GM12864 (cell line): ENCODE results near the gene CARNS1.
A peak's percentile ranks its signal among the peaks of the same experiment; 100 is the strongest.
"Not testable (repeated sequence)": the region's sequence is repeated elsewhere in the genome, so short reads cannot be mapped to it uniquely, and the experiment has no call there.

Experiments
- DNase-seq: peaks from one replicate; pipeline ENCODE4 v3.0.0-alpha.2; 2011; ENCODE audit warnings: low read depth
- H3K4me3 ChIP-seq: 2 replicates; pipeline ENCODE4 v1.5.1; 2011; ENCODE audit warnings: mild to moderate bottlenecking, low read depth, low read length, control low read depth
- TF ChIP-seq, protein P1 (sequence below): IDR thresholded peaks from 2 replicates; pipeline ENCODE4 v1.5.1; 2011; ENCODE audit warnings: low read depth, mild to moderate bottlenecking, moderate library complexity, low read length, control low read depth, inconsistent platforms; ENCODE audit errors: missing control alignments

Gene CARNS1

DNA sequence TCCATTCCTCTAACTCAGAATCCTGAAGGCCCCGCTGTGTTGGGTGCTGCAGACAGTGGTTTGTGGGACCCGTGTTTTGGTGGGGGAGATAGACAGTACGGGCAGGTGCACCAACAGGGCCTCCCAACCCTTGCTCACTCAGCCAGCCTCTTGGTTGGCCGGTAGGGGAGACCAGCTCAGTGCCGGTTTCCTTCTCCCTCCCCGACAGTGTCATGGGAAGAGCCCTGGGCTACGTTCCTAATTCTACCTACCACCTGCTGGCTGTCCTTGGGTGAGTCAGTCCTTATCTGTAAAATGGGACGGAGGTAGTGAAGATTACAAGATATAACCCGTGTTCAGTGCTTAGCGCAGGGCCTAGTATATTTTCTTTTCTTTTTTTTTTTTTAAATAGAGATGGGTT, 47.7 kb downstream of the CARNS1 start:
- DNase-seq: no peak
- TF ChIP-seq, protein P1, sequence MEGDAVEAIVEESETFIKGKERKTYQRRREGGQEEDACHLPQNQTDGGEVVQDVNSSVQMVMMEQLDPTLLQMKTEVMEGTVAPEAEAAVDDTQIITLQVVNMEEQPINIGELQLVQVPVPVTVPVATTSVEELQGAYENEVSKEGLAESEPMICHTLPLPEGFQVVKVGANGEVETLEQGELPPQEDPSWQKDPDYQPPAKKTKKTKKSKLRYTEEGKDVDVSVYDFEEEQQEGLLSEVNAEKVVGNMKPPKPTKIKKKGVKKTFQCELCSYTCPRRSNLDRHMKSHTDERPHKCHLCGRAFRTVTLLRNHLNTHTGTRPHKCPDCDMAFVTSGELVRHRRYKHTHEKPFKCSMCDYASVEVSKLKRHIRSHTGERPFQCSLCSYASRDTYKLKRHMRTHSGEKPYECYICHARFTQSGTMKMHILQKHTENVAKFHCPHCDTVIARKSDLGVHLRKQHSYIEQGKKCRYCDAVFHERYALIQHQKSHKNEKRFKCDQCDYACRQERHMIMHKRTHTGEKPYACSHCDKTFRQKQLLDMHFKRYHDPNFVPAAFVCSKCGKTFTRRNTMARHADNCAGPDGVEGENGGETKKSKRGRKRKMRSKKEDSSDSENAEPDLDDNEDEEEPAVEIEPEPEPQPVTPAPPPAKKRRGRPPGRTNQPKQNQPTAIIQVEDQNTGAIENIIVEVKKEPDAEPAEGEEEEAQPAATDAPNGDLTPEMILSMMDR: no peak
- no peak overlapping the region for H3K4me3 ChIP-seq

DNA sequence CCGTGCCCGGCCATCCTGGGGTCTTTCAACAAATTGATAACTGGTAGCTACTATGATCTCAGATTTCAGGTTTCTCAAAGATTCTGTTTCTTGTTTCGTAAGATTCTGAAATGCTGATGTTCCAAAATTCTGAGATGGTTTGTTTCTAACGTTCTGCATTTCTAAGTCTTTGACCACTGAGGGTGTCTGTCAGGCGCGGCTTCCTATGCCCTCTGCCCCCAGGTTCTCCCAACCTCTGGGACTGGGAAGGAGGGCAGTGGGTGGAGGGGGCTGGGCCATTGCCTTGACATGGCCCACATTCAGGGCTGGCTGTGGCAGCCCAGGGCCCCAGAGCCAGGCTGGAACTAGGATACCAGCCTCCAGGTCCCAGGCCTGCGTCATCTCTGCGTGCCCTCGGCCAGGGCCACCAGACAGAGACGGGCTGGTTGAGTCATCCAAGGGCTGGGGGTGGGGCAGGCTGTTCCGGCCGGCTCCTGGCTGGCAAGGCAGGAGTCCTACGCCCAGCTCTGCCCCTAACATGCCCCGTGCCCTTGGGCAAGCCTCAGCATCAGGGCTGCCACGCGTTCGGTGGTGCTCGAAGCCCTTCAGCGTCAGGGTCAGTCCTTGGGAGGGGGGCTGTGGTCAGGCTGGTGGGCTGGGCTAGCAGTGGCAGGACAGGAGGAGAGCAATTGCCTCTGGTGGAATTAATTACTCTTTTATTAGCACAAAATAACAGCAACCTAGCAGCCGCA, 48.4 kb downstream of the CARNS1 start:
- no peak for DNase-seq
- TF ChIP-seq, protein P1: no peak
- H3K4me3 ChIP-seq: peak overlapping the region; percentile 40; the same call in 1 of the 2 replicates

DNA sequence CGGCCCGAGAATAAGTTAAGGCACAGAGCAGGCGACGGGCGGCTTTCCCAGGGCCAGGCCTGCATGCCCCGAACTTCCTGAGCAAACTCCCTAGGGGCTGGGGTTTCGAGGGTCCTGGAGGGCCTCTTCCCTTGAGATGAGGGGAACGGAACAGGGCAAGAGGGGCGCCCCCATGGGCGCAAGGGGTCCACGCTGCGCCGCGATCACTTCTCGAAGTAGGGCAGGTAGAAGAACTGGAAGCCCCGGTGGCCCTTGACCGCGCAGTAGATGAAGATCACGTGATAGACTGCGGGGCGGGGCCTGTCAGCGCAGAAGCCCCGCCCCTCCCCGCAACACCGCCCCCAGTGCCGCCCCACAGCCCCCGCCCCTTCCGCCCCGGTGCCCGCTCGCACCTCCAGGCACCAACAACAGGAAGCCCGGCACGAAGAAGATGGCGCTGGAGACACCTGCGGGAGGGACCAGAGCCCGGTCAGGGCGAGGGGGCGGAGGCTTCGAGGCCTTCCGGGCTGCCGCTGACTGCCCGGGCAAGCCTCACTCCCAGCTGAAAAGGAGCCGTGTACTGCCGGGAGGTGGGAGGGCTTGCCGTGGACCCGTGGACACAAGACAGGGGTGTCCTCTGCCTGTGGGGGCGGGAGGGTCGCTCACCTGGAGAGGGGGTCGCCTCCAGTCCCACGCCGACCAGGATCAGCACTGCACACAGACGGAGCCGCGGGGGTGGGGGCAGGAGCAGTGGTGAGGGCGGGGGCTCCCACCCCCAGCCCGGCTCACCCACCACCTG, 49.1 kb downstream of the CARNS1 start:
- TF ChIP-seq, protein P1: no peak
- DNase-seq: no peak
- H3K4me3 ChIP-seq: peak overlapping the region; percentile 74

DNA sequence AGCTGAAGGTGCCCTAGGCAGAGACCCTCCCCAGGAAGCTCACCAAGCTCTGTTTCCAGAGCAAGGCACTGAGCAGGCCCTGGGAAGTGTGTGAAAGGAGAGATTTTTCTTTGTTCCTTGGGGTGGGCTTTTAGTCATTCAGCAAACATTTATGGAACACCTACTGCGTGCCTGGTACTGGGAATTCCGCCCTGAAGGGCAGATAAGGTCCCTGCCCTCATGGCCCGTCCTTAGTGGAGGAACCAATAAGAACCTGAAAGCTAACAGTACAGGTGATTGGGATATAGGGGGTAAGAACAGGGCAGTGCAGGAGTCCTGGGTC, 49.7 kb downstream of the CARNS1 start:
- peak overlapping the region; percentile 74 for H3K4me3 ChIP-seq
- DNase-seq: no peak
- TF ChIP-seq, protein P1: no peak

DNA sequence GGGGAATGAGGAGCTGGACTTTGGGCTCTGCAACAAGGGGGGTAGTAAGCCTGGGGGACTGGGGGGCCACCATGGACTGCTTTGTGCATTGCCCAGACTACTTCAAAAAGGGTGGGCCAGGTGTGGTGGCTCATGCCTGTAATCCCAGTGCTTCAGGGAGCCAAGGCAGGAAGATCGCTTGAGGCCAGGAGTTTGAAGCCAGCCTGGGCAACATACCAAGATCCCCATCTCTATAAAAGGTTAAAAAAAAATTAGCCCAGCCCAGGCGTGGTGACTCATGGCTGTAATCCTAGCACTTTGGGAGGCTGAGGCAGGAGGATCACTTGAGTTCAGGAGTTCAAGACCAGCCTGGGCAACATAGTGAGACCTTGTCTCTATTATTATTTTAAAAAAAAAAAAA, 50.1 kb downstream of the CARNS1 start:
- not testable (repeated sequence) for DNase-seq
- H3K4me3 ChIP-seq: peak overlapping the region; percentile 74

DNA sequence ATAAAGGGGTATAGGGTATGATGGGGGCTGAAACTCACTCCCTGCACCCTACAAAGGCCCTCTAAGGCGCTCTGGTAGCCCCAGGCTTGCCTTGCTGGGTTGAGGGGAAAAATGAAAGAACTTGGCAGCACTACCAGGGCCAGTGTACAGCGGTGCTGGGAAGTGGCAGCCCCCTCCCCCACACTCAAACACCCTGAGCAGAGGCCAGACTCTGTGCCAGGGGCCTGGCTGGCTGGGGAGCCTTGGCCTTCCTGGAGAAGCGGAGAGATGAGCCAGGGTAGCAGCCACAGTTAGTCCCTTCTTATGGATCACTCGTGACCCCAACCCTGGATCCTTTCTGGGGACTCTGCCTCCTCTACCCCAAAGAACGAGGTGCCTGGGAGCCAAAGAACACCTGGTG, 50.9 kb downstream of the CARNS1 start:
- TF ChIP-seq, protein P1: no peak
- DNase-seq: no peak
- no peak overlapping the region for H3K4me3 ChIP-seq

DNA sequence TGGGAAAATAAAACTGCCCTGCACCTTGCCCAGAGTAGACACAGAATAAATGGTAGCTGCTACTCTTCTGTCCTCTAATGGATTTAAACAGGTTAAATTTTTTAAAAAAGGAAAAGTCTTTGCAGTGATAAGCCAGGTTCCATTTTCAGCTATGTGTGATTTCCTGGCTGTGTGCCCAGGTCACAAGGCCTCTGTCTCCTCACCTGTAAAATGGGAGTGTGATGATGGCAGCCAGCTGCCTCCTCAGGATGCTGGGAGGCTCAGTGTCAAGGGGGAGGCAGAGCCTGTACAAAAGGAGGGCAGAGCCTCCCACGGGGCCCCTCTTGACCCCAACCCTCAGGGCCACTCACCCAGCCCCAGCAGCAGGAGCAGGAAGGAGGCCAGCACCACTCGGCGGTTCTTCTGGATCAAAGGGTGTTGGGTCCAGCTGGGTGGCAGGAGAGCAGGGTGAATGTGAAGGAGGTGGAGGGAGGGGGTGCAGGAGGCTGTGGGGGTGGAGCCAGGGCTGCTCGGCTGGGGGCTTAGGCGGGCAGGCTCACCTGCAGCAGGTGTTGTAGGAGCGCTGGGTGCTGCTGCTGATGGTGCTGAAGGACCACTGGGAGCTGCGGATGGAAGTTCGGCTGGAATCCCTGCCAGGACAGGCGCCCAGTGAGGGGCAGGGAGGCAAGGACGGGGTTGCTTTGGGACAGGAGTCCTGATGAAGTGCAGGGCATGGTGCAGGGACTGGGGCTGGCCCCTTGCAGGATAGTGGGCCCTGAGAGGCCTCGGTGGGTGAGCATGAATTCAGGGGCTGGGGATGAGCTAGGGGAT, 51.7 kb downstream of the CARNS1 start:
- TF ChIP-seq, protein P1: no peak
- DNase-seq: no peak
- H3K4me3 ChIP-seq: no peak overlapping the region; the same call in 1 of the 2 replicates
